Measurements from ENCODE around the gene OSER1.
A peak's percentile ranks its signal among the peaks of the same experiment; 100 is the strongest.
"Not testable (repeated sequence)": the region's sequence is repeated elsewhere in the genome, so short reads cannot be mapped to it uniquely, and the experiment has no call there.

The OSER1 gene

GRCh38 chr20:44199877-44200276 is 10.7 kb downstream of the OSER1 start:
- no peak for DNase-seq

GRCh38 chr20:44198872-44199271 is 11.7 kb downstream of the OSER1 start:
- DNase-seq = no peak

GRCh38 chr20:44196271-44196670 is 14.3 kb downstream of the OSER1 start:
- no peak for DNase-seq

- no peak for DNase-seq
Observed at GRCh38 chr20:44195605-44196004, 15.0 kb downstream of the OSER1 start.

- DNase-seq = no peak
Observed at GRCh38 chr20:44193801-44194200, 16.8 kb downstream of the OSER1 start.

- DNase-seq = not testable (repeated sequence)
Observed at GRCh38 chr20:44191640-44192039, 18.9 kb downstream of the OSER1 start.

- DNase-seq = peak in 1 of 4 experiments; percentile 10
Observed at GRCh38 chr20:44190197-44190852, 20.2 kb downstream of the OSER1 start.

- DNase-seq = no peak
Observed at GRCh38 chr20:44188752-44189151, 21.8 kb downstream of the OSER1 start.

- no peak for DNase-seq
Observed at GRCh38 chr20:44187772-44188709, 22.5 kb downstream of the OSER1 start.

- DNase-seq = no peak
Observed at GRCh38 chr20:44187054-44187771, 23.4 kb downstream of the OSER1 start, which contains the start of gene JPH2. JPH2 (minus strand) TSS chr20:44187188; CDS start chr20:44186705, 483 bp downstream.

- no peak for DNase-seq
Observed at GRCh38 chr20:44186674-44187053, 23.9 kb downstream of the OSER1 start.

- no peak for DNase-seq
Observed at GRCh38 chr20:44186201-44186600, 24.4 kb downstream of the OSER1 start.

GRCh38 chr20:44185574-44185973 is 25.0 kb downstream of the OSER1 start:
- DNase-seq = no peak

- no peak for DNase-seq
Observed at GRCh38 chr20:44183282-44183681, 27.3 kb downstream of the OSER1 start.

GRCh38 chr20:44182863-44183262 is 27.7 kb downstream of the OSER1 start:
- no peak for DNase-seq

GRCh38 chr20:44182135-44182765 is 28.3 kb downstream of the OSER1 start:
- no peak for DNase-seq

- no peak for DNase-seq
Observed at GRCh38 chr20:44181611-44182010, 29.0 kb downstream of the OSER1 start.

GRCh38 chr20:44180814-44181213 is 29.8 kb downstream of the OSER1 start:
- no peak for DNase-seq

- no peak for DNase-seq
Observed at GRCh38 chr20:44176833-44177534, 33.6 kb downstream of the OSER1 start.

- no peak for DNase-seq
Observed at GRCh38 chr20:44174996-44175765, 35.4 kb downstream of the OSER1 start.

- no peak for DNase-seq
Observed at GRCh38 chr20:44173846-44174245, 36.7 kb downstream of the OSER1 start.

Measured in activated CD4-positive, CD25-positive, alpha-beta regulatory T cell (primary cell).